ENCODE data around the gene LMO7. TPM values are rescaled to one million over a fixed set of nuclear protein-coding genes. Genes with fewer than 3 reads are reported as not detected.

The LMO7 gene
- total RNA-seq, 1 experiment from 2014 or later, result 20.4 TPM

GRCh38 chr13:75877071-75877470, 240.9 kb downstream of the LMO7 start:
- Histone ChIP-seq H3K79me2 (ENCODE audit: insufficient read depth, low read length) (no peaks in the 10 kb centered on the region), H3K9ac (ENCODE audit: extremely low read depth, insufficient read length, low read length) (no peak overlapping the region), H4K5ac (ENCODE audit: insufficient read length, low read depth, low read length) (no peak overlapping the region), H4K91ac (ENCODE audit: insufficient read length, low read depth, low read length) (no peak overlapping the region), H3K23ac (ENCODE audit: insufficient read length, low read depth, low read length) (no peak overlapping the region), H2AFZ (ENCODE audit: low read length) (no peak overlapping the region), H2BK120ac (ENCODE audit: low read depth, low read length, poor library complexity, severe bottlenecking) (no peak overlapping the region), H3K4me2 (ENCODE audit: insufficient read depth, insufficient read length, low read length) (no peak overlapping the region), H3K23me2 (ENCODE audit: insufficient read length, low read depth, low read length, poor library complexity, severe bottlenecking) (no peaks in the 10 kb centered on the region), H2BK15ac (ENCODE audit: low read depth, low read length) (no peak overlapping the region), H3K9me3 (ENCODE audit: control insufficient read depth, low read depth, low read length) (no peaks in the 10 kb centered on the region), H3K4ac (ENCODE audit: low read depth, low read length) (no peak overlapping the region), H2AK5ac (ENCODE audit: insufficient read length, low read length) (no peak overlapping the region), H3K27ac (ENCODE audit: insufficient read length, low read depth, low read length) (no peak overlapping the region), H2BK20ac (ENCODE audit: low read depth, low read length, poor library complexity, severe bottlenecking) (no peak overlapping the region), H3K56ac (ENCODE audit: insufficient read length, low read depth, low read length) (no peak overlapping the region), H3K18ac (ENCODE audit: insufficient read length, low read depth, low read length) (no peak overlapping the region), H3T11ph (ENCODE audit: low read length) (no peak overlapping the region), H3K27me3 (ENCODE audit: insufficient read depth, low read length) (no peaks in the 10 kb centered on the region), H4K8ac (replicated peaks; ENCODE audit: insufficient read length, low read depth, low read length) (no peak overlapping the region), H3K14ac (ENCODE audit: insufficient read depth, low read length) (no peak overlapping the region), H2BK5ac (ENCODE audit: insufficient read length, low read length) (no peak overlapping the region), H2BK12ac (ENCODE audit: insufficient read length, low read depth, low read length) (no peak overlapping the region), H3K4me1 (ENCODE audit: insufficient read depth, low read length) (peaks cover 4% of the 10 kb centered on the region; the same call in 1 of the 2 replicates), H3K79me1 (ENCODE audit: insufficient read depth, low read depth, low read length, poor library complexity, severe bottlenecking) (no peaks in the 10 kb centered on the region), H4K20me1 (ENCODE audit: control insufficient read depth, insufficient read depth, insufficient read length) (no peaks in the 10 kb centered on the region)
- H3K4me3 Mint-ChIP-seq, result no peak overlapping the region
- no CpG with 5 or more reads among the region's 3 CpGs for WGBS (ENCODE audit: extremely low coverage, insufficient read length, low lambda C conversion rate)
- peaks cover 22 to 27% of the 10 kb centered on the region in 2 experiments for H3K4me1 Mint-ChIP-seq
- TF ChIP-seq CTCF (conservative IDR thresholded peaks at IDR 0.05), result no peak
- no peak overlapping the region for H3K27ac Mint-ChIP-seq
- DNase-seq, result no peak
- no peaks in the 10 kb centered on the region for H3K27me3 Mint-ChIP-seq (ENCODE audit: low read depth)
- H3K9me3 Mint-ChIP-seq, result no peaks in the 10 kb centered on the region; a peak in 1 of 5 replicates
- no peaks in the 10 kb centered on the region; a peak in 1 of 7 replicates for H3K36me3 Mint-ChIP-seq (ENCODE audit: insufficient read depth in 1 of 3, low read depth in 3 of 3)
